C4-2B (cell line): ENCODE results near the gene IGFL2.
"Not testable (repeated sequence)": the region's sequence is repeated elsewhere in the genome, so short reads cannot be mapped to it uniquely, and the experiment has no call there.

Experiments
- H3K27ac ChIP-seq: fragments of 450-650 bp; 2 replicates; pipeline ENCODE4 v1.5.1; 2017
- CTCF ChIP-seq: fragments of 450-650 bp; conservative IDR thresholded peaks from 2 replicates; pipeline ENCODE4 v1.5.1; 2017; ENCODE audit warnings: mild to moderate bottlenecking
- ZFX ChIP-seq: fragments of 450-650 bp; IDR thresholded peaks from 2 replicates; pipeline ENCODE4 v1.6.1; 2017

The IGFL2 gene

GRCh38 chr19:46182476-46182875, 34.4 kb downstream of the IGFL2 start:
- no peak overlapping the region for H3K27ac ChIP-seq
- TF ChIP-seq CTCF (no peak), ZFX (no peak)

- H3K27ac ChIP-seq = not testable (repeated sequence)
Measured at GRCh38 chr19:46184775-46185710, 37.0 kb downstream of the IGFL2 start.

- H3K27ac ChIP-seq = no peak overlapping the region
- no peak for TF ChIP-seq ZFX
- no peak for TF ChIP-seq CTCF
Measured at GRCh38 chr19:46186101-46186716, 38.2 kb downstream of the IGFL2 start.

- no peak for TF ChIP-seq CTCF
- no peak for TF ChIP-seq ZFX
- no peak overlapping the region for H3K27ac ChIP-seq
Measured at GRCh38 chr19:46186717-46187101, 38.7 kb downstream of the IGFL2 start.

- TF ChIP-seq ZFX (no peak), CTCF (no peak)
- no peak overlapping the region for H3K27ac ChIP-seq
Measured at GRCh38 chr19:46189971-46190888, 42.2 kb downstream of the IGFL2 start.

GRCh38 chr19:46191356-46191755, 43.3 kb downstream of the IGFL2 start:
- no peak overlapping the region for H3K27ac ChIP-seq
- no peak for TF ChIP-seq CTCF
- TF ChIP-seq ZFX = no peak

- TF ChIP-seq CTCF (no peak), ZFX (no peak)
- H3K27ac ChIP-seq = no peak overlapping the region
Measured at GRCh38 chr19:46191972-46192371, 43.9 kb downstream of the IGFL2 start.

GRCh38 chr19:46192626-46192991, 44.6 kb downstream of the IGFL2 start:
- not testable (repeated sequence) for H3K27ac ChIP-seq
